GM19468 (cell line): ENCODE data around the gene HMOX2.

Experiments used
- ATAC-seq: cut with Tn5 transposase; IDR thresholded peaks from one replicate; pipeline ENCODE4 v1.9.1; 2021; ENCODE audit warnings: mild to moderate bottlenecking, moderate library complexity, moderate number of reproducible peaks; ENCODE audit not compliant: unreplicated experiment; ENCODE audit errors: extremely low read depth

Gene HMOX2

GRCh38 chr16:4461250-4462085, 14.7 kb upstream of the HMOX2 start:
- ATAC-seq = no peak

GRCh38 chr16:4463522-4464163, 12.6 kb upstream of the HMOX2 start:
- no peak for ATAC-seq

- ATAC-seq = no peak
These were observed 10.0 kb upstream of the HMOX2 start for GRCh38 chr16:4465977-4466779.

- no peak for ATAC-seq
These were observed 8.3 kb upstream of the HMOX2 start for GRCh38 chr16:4467916-4468315.

GRCh38 chr16:4468972-4469371, 7.2 kb upstream of the HMOX2 start:
- no peak for ATAC-seq

GRCh38 chr16:4471869-4472268, 4.3 kb upstream of the HMOX2 start:
- no peak for ATAC-seq

GRCh38 chr16:4472880-4473279, 3.3 kb upstream of the HMOX2 start:
- ATAC-seq = no peak

GRCh38 chr16:4474192-4474961, 1.8 kb upstream of the HMOX2 start, which contains the start of gene NMRAL1:
TSS of gene NMRAL1 (minus strand) at chr16:4474625. CDS start at chr16:4474132, 493 bp downstream.
- ATAC-seq = no peak

- ATAC-seq = no peak
These were observed 1.8 kb downstream of the HMOX2 start for GRCh38 chr16:4477966-4478365.

- ATAC-seq = no peak
These were observed 5.3 kb downstream of the HMOX2 start for GRCh38 chr16:4481526-4481925.

- no peak for ATAC-seq
These were observed 5.8 kb downstream of the HMOX2 start for GRCh38 chr16:4481963-4482362.

- ATAC-seq = no peak
These were observed 10.1 kb downstream of the HMOX2 start for GRCh38 chr16:4486126-4486893.

GRCh38 chr16:4487955-4488498, 11.8 kb downstream of the HMOX2 start:
- no peak for ATAC-seq

GRCh38 chr16:4488499-4488967, 12.3 kb downstream of the HMOX2 start:
- ATAC-seq = no peak

- no peak for ATAC-seq
These were observed 12.8 kb downstream of the HMOX2 start for GRCh38 chr16:4489030-4489429.

- ATAC-seq = no peak
These were observed 15.7 kb downstream of the HMOX2 start for GRCh38 chr16:4491898-4492297.

GRCh38 chr16:4494746-4495490, 18.7 kb downstream of the HMOX2 start:
- no peak for ATAC-seq

GRCh38 chr16:4495766-4496165, 19.6 kb downstream of the HMOX2 start:
- no peak for ATAC-seq
